SHP77 treated with DMSO at 0.1 percent for 48 hours (cell line): ENCODE data around the gene SIK2.
"Not testable (repeated sequence)": the region's sequence is repeated elsewhere in the genome, so short reads cannot be mapped to it uniquely, and the experiment has no call there.

Source experiments
- DNase-seq: peaks from one replicate; lab custom pipeline; 2025; lab: John Stamatoyannopoulos, UW

SIK2 gene

GRCh38 chr11:111627591-111627990, 25.3 kb downstream of the SIK2 start:
- DNase-seq = no peak

- no peak for DNase-seq
Measured at GRCh38 chr11:111629499-111629898, 27.2 kb downstream of the SIK2 start.

DNA sequence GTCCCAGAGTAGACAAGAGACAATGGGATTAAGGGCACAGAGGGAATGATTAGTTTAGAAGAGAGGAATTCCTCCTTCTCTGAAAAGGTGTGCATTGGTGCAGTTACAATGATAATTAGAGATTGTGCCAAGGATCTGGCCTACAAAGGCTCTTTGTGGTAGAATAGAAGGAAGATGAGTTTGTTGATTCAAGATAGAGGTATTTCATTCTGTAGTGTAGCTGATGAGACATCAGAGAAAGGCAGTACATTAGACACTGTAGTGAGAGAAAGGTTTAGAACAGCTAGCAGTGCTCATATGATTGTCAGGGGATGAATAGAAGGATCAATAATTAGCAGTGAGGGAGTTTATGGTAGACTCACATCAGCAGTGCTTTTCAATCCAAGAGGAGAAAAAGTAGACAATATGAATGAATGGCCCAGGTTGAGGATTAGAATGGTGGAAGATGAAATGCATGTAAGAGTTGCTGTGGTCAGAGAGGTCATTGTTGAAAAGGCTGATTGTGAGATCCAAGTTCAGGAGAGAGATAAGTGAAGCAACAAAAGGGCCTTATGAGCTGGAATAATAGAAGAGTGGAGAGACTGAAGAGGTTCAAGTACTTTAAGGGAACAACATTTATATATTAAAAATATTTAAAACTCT, 28.9 kb downstream of the SIK2 start:
- DNase-seq = no peak

DNA sequence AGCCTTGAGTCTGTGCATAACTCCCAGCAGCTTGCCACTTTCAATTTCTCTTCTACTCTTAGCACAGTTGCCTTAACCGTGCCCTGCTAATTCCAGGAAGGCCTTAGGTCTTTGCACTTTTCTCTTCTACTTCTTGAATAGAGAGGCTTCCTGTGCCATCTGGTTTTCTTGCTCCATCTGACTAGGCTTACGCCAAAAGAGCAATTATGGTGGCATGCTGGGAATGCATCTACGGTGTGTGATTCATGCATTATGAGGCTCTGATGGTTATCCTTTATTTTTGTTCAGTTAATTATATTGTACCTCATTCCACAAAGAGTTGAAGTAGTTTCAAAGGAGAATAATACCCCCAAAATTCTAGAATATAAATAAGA, 29.4 kb downstream of the SIK2 start:
- no peak for DNase-seq

GRCh38 chr11:111632516-111633220, 30.4 kb downstream of the SIK2 start:
- DNase-seq = no peak

- no peak for DNase-seq
Measured at GRCh38 chr11:111633248-111633647, 31.0 kb downstream of the SIK2 start.

GRCh38 chr11:111633756-111634362, 31.6 kb downstream of the SIK2 start:
- DNase-seq = no peak

DNA sequence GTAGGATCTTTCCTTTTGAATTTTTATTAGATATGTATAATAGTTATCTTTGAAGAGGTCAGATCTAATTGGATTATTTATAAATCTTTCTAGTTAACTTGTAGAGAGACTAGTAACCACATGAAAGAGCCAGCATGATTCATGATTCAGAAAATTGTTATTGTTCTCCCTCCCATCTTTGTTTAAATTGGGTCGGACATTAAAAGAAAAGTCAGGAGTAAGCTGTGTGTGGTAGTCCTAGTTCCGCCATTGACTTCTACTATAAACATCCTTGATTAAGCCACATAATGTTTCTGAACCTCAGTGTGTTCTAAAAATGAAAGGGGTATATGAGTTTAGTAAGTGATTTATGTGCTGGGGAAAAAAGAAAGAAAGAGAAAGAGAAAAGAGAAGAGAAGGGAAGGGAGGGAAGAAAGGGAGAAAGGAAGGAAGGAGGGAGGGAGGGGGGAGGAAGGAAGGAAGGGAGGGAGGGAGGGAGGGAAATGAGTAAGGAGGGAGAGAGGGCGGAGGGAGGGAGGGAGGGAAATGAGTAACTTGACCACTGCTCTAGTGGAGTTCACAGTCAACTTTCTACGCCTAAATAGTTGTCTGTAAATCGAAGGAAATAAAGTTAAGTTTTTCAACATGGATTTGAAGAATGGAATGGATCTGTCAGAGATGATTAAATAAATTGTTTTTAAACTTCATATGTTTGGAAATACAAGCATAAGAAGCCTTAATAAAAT, 32.9 kb downstream of the SIK2 start:
- DNase-seq = no peak

- DNase-seq = peak; percentile 26
Measured at GRCh38 chr11:111635706-111636045, 33.4 kb downstream of the SIK2 start.

DNA sequence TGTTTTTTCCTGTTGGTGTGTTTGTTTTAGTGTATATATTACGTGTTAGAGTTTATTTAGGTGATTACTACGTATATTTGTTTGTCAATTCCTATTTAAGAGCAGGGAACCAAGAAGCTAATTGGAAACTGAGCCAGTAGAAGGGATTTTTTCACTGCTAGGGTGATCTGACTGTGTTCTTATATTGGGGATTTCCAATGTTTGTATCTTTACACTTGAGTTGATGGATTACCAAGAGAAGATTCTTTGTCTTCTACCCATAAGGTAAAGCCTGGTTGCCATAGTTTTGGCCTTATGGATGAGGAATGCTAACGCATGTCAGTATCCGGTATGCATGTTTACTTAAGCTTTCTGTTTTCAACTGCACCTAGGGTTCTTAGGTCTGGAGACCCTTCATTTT, 35.6 kb downstream of the SIK2 start:
- no peak for DNase-seq

DNA sequence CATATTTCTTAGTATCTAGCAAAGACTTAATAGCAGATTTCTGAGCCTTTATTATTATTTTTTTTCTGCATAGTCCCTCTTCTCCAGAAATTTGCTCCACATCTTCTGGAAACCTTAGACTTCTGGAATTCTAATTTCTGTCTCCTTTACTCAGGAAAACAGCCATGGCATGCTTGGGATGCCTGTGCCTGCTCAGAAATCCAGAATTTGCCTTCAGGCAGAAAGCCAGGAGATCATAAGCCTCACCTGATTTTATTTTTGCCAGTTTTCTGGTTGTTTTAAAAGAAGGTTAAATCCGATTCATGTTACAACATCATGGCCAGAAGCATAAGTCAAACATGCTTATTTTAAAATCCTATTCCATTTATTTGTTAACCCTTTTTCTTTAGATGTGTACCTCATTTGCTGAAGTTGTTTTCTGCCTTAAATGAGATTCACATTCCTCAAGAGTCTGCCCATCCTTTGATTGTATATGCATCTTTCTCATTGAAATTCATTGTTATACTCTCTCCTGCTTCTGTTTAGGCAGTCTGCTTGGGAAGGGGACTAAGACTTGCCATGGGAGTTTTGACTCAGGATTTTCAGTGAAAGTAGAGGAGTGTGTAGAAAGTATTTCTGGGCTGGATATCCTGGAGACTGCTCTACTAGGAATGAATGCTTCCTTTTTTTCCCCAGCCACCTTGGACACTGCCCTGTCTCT, 37.1 kb downstream of the SIK2 start:
- DNase-seq = no peak

GRCh38 chr11:111641339-111642015, 39.2 kb downstream of the SIK2 start:
- no peak for DNase-seq

- DNase-seq = no peak
Measured at GRCh38 chr11:111642542-111642941, 40.3 kb downstream of the SIK2 start.

- DNase-seq = no peak
Measured at GRCh38 chr11:111644922-111645321, 42.7 kb downstream of the SIK2 start.

- no peak for DNase-seq
Measured at GRCh38 chr11:111645657-111646316, 43.5 kb downstream of the SIK2 start.

- DNase-seq = not testable (repeated sequence)
Measured at GRCh38 chr11:111651336-111651735, 49.1 kb downstream of the SIK2 start.

- DNase-seq = no peak
Measured at GRCh38 chr11:111652184-111652583, 49.9 kb downstream of the SIK2 start.

- no peak for DNase-seq
Measured at GRCh38 chr11:111654601-111655000, 52.4 kb downstream of the SIK2 start.

GRCh38 chr11:111655924-111656323, 53.7 kb downstream of the SIK2 start:
- DNase-seq = no peak

DNA sequence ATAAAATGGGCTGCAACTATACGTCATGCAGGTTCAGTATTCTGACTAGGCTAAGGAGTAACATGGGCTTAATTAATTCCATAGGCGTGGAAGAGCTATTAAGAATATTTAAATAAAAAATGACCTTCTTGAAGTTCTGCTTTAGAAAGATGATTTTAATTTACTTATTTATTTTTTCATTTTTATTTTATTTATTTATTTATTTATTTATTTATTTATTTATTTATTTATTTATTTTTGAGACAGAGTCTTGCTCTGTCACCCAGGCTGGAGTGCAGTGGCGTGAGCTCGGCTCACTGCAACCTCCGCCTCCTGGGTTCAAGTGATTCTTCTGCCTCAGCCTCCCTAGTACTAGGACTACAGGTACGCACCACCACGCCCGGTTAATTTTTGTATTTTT, 55.7 kb downstream of the SIK2 start:
- not testable (repeated sequence) for DNase-seq

DNA sequence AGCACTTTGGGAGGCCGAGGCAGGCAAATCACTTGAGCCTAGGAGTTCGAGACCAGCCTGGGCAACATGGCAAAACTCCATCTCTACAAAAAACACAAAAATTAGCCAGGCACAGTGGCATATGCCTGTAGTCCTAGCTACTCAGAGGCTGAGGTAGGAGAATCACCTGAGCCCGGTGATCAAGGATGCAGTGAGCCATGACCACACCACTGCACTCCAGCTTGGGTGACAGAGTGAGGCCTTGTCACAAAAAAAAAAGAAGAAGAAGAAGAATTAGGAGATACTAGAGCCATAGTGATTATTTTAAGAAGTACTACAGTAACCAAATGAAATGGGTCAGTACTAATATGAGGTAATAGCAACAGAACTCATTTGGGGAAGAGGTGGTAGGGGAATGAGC, 56.2 kb downstream of the SIK2 start:
- DNase-seq = not testable (repeated sequence)
